T-helper 1 cell treated with Interleukin-12 subunit alpha and Interleukin-12 subunit beta and Interleukin-4 antibody, amounts not matched to agents 30 μg/mL and 1 μg/mL, for 36 hours (primary cell): Measurements from ENCODE around the gene LRFN4.
A peak's percentile ranks its signal among the peaks of the same experiment; 100 is the strongest.

ENCODE experiments used
- H3K27ac Mint-ChIP-seq: one replicate; pipeline ENCODE4 v1.8.0; 2021; ENCODE audit warnings: mild to moderate bottlenecking, mixed read lengths
- H3K27me3 Mint-ChIP-seq: one replicate; pipeline ENCODE4 v1.8.0; 2021; ENCODE audit warnings: low read depth, mixed read lengths
- H3K36me3 Mint-ChIP-seq: one replicate; pipeline ENCODE4 v1.8.0; 2021; ENCODE audit warnings: low read depth, mixed read lengths
- H3K4me1 Mint-ChIP-seq: one replicate; pipeline ENCODE4 v1.8.0; 2021; ENCODE audit warnings: low read depth, mixed read lengths
- H3K4me3 Mint-ChIP-seq: one replicate; pipeline ENCODE4 v1.8.0; 2021; ENCODE audit warnings: mild to moderate bottlenecking, moderate library complexity, mixed read lengths
- H3K9me3 Mint-ChIP-seq: one replicate; pipeline ENCODE4 v1.8.0; 2021; ENCODE audit warnings: mixed read lengths

LRFN4 gene

DNA sequence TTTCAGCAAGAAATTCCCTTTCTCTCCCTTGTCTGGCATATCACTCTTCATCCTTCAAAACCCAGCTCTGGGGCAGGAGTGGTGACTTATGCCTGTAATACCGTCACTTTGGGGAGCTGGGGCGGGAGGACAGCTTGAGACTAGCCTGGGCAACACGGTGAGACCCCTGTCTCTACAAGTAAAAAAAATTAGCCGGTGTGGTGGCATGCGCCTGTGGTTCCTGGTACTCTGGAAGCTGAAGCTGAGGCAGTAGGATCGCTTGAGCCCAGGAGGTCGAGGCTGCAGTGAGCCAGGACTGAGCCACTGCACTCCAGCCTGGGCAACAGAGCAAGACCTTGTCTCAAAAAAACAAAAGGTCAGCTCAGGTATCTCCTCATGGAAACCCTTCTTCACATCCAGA lies 15.0 kb upstream of the LRFN4 start:
- Mint-ChIP-seq H3K9me3 (no peaks in the 10 kb centered on the region), H3K4me1 (peaks cover 40% of the 10 kb centered on the region), H3K27me3 (no peaks in the 10 kb centered on the region), H3K27ac (peak overlapping the region; percentile 90), H3K36me3 (peaks cover 21% of the 10 kb centered on the region), H3K4me3 (peak overlapping the region; percentile 92)

DNA sequence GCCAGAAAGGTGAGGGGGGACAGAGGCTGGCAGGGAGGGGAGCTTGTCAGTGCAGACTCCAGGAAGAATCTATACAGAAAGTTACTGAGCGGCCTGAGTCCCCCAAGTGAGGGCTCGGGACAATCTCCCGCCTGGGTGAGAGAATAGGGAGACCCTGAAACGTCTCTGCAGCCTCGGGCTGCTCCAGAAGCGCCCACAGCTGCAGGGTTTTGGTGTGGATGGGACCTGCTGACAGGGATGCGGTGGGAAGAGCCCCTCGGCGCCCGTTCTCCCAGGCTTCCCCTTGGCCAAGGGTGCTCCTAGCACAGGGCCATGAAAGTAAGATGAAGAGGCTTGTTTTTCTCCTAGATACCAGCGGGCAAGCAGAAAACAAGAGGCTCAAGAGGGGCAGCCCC lies 14.4 kb upstream of the LRFN4 start:
- Mint-ChIP-seq H3K4me3 (peak overlapping the region; percentile 92), H3K27me3 (no peaks in the 10 kb centered on the region), H3K9me3 (no peaks in the 10 kb centered on the region), H3K4me1 (peaks cover 40% of the 10 kb centered on the region), H3K36me3 (peaks cover 21% of the 10 kb centered on the region), H3K27ac (peak overlapping the region; percentile 90)

DNA sequence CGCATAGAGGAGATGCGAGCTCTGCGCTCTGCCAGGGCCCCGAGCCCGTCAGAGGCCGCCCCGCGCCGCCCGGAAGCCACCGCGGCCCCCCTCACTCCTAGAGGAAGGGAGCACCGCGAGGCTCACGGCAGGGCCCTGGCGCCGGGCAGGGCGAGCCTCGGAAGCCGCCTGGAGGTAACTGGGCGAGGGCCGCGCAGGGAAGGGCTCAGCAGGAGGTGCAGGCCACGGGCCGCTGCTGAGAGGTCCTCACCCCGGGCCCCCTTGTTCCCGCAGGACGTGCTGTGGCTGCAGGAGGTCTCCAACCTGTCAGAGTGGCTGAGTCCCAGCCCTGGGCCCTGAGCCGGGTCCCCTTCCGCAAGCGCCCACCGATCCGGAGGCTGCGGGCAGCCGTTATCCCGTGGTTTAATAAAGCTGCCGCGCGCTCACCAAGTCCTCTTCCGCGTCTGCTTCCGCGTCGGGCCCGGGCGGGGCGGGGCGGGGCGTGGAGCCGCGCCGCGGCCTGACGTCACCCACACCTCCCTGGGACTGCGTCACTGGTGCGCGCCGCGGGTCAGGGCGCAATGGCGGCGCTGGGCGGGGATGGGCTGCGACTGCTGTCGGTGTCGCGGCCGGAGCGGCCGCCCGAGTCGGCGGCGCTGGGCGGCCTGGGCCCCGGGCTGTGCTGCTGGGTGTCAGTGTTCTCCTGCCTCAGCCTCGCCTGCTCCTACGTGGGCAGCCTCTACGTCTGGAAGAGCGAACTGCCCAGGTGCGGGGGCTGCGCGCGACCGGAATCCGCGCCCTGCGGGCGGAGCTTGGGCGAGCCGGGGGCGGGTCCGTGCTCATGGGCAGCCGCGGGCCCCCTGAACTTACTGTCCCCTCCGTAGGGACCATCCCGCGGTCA lies 13.7 kb upstream of the LRFN4 start, which contains the start of gene RCE1:
RCE1 (plus strand) TSS at position 546 of the 880 bp plus-strand sequence; CDS start at position 561, 15 bp downstream.
- Mint-ChIP-seq H3K27me3 (no peaks in the 10 kb centered on the region), H3K36me3 (peaks cover 19% of the 10 kb centered on the region), H3K27ac (peak within 1 kb of the TSS; percentile 94), H3K4me3 (peak within 1 kb of the TSS; percentile 93), H3K9me3 (no peaks in the 10 kb centered on the region), H3K4me1 (peaks cover 40% of the 10 kb centered on the region)

DNA sequence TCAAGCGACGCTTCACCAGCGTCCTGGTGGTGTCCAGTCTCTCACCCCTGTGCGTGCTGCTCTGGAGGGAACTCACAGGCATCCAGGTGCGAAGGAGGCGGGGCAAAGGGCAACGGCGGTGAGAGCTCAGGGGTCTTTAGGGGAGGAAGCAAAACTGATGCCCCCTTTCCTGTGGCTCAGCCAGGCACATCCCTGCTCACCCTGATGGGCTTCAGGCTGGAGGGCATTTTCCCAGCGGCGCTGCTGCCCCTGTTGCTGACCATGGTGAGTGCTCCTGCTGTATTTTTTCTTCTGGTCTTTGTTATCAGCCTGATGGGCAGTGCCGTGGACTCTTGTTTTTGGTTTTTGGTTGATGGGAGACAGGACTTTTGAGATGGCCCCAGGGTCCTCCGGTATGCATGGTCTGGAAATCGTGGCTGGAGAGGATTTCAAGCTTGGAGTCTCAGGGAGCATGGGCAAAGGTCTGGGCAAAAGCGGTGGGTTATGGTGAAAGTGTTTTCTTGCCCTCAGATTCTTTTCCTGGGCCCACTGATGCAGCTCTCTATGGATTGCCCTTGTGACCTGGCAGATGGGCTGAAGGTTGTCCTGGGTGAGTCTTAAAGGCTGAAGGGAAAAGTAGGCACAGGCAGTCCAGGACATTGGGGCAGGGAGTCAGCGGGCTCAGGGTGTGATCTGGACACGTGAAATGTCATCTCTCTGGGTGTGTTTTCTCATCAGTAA lies 12.9 kb upstream of the LRFN4 start:
- H3K27me3 Mint-ChIP-seq: no peaks in the 10 kb centered on the region
- peak overlapping the region; percentile 94 for H3K27ac Mint-ChIP-seq
- peak overlapping the region; percentile 93 for H3K4me3 Mint-ChIP-seq
- H3K9me3 Mint-ChIP-seq: no peaks in the 10 kb centered on the region
- H3K4me1 Mint-ChIP-seq: peaks cover 39% of the 10 kb centered on the region
- H3K36me3 Mint-ChIP-seq: peaks cover 19% of the 10 kb centered on the region

DNA sequence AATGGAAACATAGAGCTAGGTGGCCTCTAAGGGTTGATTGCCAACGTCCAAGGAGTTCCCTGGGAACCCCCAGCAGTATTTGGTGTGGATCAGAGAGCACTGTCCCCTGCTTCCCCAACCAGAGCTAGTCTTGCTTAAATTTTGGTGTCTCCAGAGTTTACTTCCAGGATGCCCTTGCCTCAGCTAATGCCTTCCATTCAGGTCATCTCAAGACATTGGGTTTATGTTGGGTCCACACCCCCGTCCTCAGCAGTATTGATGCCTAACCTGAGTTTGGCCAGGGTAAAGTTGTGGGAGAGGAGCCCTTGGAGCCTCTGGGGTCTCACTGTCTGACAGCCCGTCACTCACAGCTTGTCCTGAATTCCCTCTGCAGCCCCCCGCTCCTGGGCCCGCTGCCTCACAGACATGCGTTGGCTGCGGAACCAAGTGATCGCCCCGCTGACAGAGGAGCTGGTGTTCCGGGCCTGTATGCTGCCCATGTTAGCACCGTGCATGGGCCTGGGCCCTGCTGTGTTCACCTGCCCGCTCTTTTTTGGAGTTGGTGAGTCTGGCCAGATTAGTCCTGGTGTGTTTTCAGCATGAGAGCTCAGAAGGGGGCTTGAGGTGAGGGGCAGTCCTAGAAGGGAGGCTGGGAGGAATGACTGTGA lies 12.2 kb upstream of the LRFN4 start:
- H3K27ac Mint-ChIP-seq: peak overlapping the region; percentile 94
- H3K9me3 Mint-ChIP-seq: no peaks in the 10 kb centered on the region
- peaks cover 38% of the 10 kb centered on the region for H3K4me1 Mint-ChIP-seq
- H3K4me3 Mint-ChIP-seq: peak overlapping the region; percentile 93
- H3K36me3 Mint-ChIP-seq: peaks cover 19% of the 10 kb centered on the region
- H3K27me3 Mint-ChIP-seq: no peaks in the 10 kb centered on the region

DNA sequence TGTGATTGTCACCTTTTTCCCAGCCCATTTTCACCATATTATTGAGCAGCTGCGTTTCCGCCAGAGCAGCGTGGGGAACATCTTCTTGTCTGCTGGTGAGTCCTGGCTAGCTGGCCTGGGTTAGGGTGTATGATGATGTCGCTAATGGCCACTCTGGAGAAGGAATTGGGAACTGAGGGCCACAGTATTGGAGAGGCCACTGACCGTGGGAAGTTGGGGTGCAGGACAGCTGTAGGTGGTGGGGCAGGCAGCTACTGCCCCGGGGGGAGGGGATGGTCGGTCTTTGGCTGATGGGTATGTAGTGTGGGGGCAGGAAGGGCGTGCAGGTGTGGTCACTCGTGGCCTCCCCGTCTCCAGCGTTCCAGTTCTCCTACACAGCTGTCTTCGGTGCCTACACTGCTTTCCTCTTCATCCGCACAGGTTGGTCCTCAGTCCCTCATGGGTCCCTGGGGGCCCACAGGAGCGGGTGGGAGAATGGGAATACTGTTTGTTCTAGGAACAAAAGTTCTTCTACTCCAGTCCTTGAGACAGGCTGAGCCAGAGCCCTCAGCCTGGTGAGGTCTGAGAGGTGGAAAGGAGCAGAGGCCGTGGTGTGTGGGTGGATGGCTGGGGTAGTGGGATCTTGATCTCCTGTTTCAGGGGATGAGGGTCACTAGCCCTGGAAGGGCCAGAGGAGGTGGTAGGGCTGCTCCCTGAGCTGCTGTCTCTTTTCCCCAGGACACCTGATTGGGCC lies 11.6 kb upstream of the LRFN4 start:
- H3K4me1 Mint-ChIP-seq: peaks cover 35% of the 10 kb centered on the region
- H3K36me3 Mint-ChIP-seq: peaks cover 18% of the 10 kb centered on the region
- H3K9me3 Mint-ChIP-seq: no peaks in the 10 kb centered on the region

DNA sequence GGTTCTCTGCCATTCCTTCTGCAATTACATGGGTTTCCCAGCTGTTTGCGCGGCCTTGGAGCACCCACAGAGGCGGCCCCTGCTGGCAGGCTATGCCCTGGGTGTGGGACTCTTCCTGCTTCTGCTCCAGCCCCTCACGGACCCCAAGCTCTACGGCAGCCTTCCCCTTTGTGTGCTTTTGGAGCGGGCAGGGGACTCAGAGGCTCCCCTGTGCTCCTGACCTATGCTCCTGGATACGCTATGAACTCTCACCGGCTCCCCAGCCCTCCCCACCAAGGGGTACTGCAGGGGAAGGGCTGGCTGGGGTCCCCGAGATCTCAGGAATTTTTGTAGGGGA lies 11.0 kb upstream of the LRFN4 start:
- no peaks in the 10 kb centered on the region for H3K27me3 Mint-ChIP-seq
- no peak overlapping the region for H3K27ac Mint-ChIP-seq
- peaks cover 16% of the 10 kb centered on the region for H3K36me3 Mint-ChIP-seq
- H3K4me1 Mint-ChIP-seq: peaks cover 30% of the 10 kb centered on the region
- no peak overlapping the region for H3K4me3 Mint-ChIP-seq
- no peaks in the 10 kb centered on the region for H3K9me3 Mint-ChIP-seq

More for the DNA sequence above, 11.6 kb upstream of the LRFN4 start:
- H3K27me3 Mint-ChIP-seq: no peaks in the 10 kb centered on the region
- peak overlapping the region; percentile 34 for H3K27ac Mint-ChIP-seq
- H3K4me3 Mint-ChIP-seq: peak overlapping the region; percentile 93

DNA sequence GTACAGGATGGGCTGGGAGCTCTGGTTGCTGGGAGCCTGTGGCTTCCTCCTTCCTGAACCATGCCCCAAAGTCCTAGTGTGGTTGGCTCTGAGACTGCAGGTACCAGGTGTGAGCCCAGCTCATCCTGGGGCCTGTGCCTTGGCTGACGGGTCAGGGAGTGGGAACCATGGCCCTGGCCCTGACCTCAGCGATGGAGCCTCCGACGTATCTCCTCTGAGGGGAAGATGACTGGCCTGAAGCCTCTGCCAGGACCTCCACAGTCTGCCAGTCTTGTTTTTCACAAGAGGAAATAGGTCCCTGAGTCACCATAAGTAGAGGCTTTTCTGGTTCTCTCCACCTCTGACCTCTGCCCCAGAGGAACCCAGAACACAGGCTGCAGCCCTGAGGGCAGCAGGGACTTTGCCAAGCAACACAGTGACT lies 10.2 kb upstream of the LRFN4 start:
- Mint-ChIP-seq H3K27me3 (no peaks in the 10 kb centered on the region), H3K4me3 (no peak overlapping the region), H3K4me1 (peaks cover 26% of the 10 kb centered on the region), H3K36me3 (peaks cover 12% of the 10 kb centered on the region), H3K9me3 (no peaks in the 10 kb centered on the region), H3K27ac (no peak overlapping the region)

DNA sequence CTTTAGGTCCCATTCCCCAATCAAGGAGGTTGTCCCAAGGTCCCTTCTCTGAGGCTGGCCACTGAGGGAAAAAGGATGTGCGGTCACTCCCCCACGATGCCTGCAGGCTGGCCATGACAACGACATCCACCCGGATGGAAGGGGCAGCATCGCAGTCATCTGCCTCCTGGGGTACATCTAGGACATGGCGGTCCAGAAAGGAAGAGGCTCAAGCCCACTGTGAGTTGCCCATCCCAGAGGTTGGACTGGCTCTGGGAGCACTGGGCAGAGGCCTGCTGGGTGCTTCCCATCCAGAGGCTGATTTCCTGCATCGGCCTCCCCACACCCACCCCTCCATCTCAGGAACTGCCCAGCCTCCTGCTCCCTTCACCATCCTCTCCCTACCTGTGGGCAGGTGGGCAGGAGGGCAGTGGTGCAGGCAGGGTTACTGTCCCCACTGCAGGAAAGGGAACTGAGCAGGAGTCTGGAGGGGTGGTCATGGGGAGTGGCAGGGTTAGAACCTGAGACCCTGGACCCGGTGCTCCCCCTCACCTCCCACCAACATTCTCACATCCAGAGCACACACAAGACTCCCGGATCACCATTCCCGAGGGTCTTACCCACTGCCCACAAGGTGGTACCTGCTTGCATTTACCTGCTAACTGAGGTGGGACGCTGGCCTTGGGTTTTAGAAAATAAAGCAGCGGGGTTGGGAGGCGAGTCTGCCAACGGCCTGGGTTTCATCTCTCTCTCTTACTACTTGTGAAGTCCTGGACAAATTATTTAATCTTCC lies 9.2 kb upstream of the LRFN4 start:
- Mint-ChIP-seq H3K9me3 (no peaks in the 10 kb centered on the region), H3K27me3 (no peaks in the 10 kb centered on the region), H3K4me3 (no peak overlapping the region), H3K27ac (no peak overlapping the region), H3K36me3 (peaks cover 4% of the 10 kb centered on the region), H3K4me1 (peaks cover 24% of the 10 kb centered on the region)

DNA sequence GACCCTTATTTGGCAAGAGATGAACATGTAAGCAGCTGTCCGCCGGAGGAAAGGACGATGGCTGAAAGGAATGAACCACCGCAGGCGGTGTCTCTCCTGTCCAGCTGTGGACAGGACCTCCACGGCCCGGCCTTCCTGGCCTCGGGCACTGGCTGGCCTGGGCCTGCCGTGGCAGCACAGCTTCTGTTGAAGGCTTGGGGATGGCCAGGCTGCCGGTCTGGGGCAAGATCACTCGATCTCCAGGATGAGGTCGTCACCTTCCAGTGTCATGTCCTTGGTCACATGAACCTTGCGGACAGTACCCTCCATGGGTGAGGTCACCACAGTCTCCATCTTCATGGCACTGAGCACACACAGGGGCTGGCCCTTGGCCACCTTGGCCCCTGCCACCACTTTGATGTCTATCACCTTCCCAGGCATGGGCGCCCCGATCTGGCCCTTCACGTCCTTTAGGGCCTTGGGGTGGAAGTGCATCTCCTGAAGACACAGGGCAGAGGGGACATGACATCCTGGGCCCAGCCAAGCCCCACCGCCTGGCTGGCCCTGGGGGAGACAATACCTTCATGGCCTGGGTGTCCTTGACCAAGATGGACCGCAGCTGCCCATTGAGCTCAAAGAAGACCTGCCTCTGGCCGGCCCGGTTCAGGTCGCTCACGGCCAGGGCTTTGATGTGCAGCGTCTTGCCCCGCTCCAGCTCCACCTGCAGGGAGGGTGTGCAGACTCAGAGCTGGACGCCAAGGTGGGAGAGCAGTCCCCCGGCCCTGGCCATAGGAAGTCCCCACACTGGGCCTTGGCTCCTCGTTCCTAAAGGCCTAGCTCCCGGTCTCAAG lies 8.0 kb upstream of the LRFN4 start:
- H3K27ac Mint-ChIP-seq: no peak overlapping the region
- peaks cover 4% of the 10 kb centered on the region for H3K36me3 Mint-ChIP-seq
- H3K4me3 Mint-ChIP-seq: no peak overlapping the region
- H3K27me3 Mint-ChIP-seq: no peaks in the 10 kb centered on the region
- H3K9me3 Mint-ChIP-seq: no peaks in the 10 kb centered on the region
- peaks cover 21% of the 10 kb centered on the region for H3K4me1 Mint-ChIP-seq

DNA sequence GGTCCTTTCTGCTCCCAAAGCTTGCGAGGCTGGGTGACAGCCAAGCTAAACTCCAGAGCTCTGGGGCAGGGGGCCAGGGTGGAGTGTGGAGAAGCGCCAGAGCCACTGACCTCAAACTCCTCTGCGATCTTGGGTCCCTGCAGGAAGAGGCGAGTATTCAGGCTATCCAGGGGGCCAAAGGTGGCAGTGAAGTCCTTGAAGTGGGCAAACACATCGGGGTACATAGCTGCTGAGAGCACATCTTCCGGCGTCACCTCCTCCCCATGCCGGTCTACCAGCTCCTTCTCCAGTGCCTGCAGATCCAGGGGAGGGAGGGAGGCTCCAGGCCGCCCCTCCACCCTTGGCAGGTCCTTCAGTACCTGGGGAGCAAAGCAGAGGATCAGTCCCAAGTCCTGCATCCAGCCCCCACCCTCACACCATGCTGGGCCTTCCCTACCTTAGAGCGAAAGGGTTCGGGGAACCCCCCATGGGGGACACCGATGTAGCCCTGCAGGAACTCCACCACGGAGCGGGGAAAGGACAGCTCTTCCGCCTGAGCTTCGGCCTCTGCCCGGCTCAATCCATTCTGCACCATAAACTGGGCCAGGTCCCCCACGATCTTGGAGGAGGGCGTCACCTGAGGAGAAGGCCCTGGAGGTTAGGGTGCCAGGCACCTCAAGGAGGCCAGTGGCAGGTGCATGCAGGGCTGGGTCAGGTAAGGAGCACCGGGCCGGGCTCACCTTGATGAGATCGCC lies 7.2 kb upstream of the LRFN4 start:
- Mint-ChIP-seq H3K27ac (no peak overlapping the region), H3K9me3 (no peaks in the 10 kb centered on the region), H3K27me3 (no peaks in the 10 kb centered on the region), H3K4me1 (peaks cover 18% of the 10 kb centered on the region), H3K4me3 (no peak overlapping the region), H3K36me3 (peaks cover 4% of the 10 kb centered on the region)

DNA sequence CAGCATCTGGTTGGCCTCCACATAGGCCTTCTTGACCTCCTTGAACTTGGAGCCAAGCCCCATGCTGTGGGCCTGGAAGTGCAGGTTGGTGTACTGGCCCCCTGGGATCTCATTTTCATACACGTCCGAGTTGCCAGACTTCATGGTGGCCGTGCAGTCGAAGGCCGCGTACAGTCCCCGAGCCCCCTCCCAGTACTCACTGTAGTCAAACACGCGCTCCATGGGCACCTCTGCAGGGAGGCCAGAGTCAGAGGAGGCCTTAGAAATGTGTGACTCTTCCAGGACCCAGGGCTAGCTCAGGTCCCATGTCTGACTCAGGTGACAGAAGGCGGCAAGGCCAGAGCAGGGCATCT lies 6.7 kb upstream of the LRFN4 start:
- no peaks in the 10 kb centered on the region for H3K27me3 Mint-ChIP-seq
- H3K36me3 Mint-ChIP-seq: peaks cover 4% of the 10 kb centered on the region
- peaks cover 15% of the 10 kb centered on the region for H3K4me1 Mint-ChIP-seq
- no peak overlapping the region for H3K27ac Mint-ChIP-seq
- H3K4me3 Mint-ChIP-seq: no peak overlapping the region
- H3K9me3 Mint-ChIP-seq: no peaks in the 10 kb centered on the region
